NT2/D1 (cell line): ENCODE data around the gene IL18.

Source experiments
- SUZ12 ChIP-seq: IDR thresholded peaks from 2 replicates; pipeline ENCODE4 v1.6.1; 2011; ENCODE audit not compliant: insufficient read length, insufficient read depth; ENCODE audit errors: extremely low read depth
- YY1 ChIP-seq: IDR thresholded peaks from 2 replicates; pipeline ENCODE4 v1.6.1; 2011; ENCODE audit not compliant: insufficient read length, insufficient read depth

GRCh38 chr11:112175599-112175952, 11.7 kb upstream of the IL18 start:
- no peak for TF ChIP-seq SUZ12
- TF ChIP-seq YY1 = no peak
